GM19328 (cell line): Measurements from ENCODE around the gene POT1.
"Not testable (repeated sequence)": the region's sequence is repeated elsewhere in the genome, so short reads cannot be mapped to it uniquely, and the experiment has no call there.

ENCODE experiments used
- ATAC-seq: cut with Tn5 transposase; IDR thresholded peaks from one replicate; pipeline ENCODE4 v1.9.1; 2021; ENCODE audit warnings: mild to moderate bottlenecking, moderate library complexity; ENCODE audit not compliant: unreplicated experiment

POT1 gene

GRCh38 chr7:124929467-124930172, at the start of gene POT1:
POT1 (minus strand) TSS chr7:124929825; CDS start chr7:124897173, 32,652 bp downstream.
- peak; percentile 100 for ATAC-seq

DNA sequence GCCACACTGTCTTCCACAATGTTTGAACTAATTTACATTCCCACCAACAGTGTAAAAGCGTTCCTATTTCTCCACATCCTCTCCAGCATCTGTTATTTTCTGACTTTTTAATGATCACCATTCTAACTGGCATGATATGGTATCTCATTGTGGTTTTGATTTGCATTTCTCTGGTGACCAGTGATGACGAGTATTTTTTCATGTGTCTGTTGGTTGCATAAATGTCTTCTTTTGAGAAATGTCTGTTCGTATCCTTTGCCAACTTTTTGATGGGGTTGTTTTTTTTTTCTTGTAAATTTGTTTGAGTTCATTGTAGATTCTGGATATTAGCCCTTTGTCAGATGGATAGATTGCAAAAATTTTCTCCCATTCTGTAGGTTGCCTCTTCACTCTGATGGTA, 45.5 kb upstream of the POT1 start:
- not testable (repeated sequence) for ATAC-seq

- no peak for ATAC-seq
Observed at GRCh38 chr7:124965553-124965952, 35.9 kb upstream of the POT1 start.

DNA sequence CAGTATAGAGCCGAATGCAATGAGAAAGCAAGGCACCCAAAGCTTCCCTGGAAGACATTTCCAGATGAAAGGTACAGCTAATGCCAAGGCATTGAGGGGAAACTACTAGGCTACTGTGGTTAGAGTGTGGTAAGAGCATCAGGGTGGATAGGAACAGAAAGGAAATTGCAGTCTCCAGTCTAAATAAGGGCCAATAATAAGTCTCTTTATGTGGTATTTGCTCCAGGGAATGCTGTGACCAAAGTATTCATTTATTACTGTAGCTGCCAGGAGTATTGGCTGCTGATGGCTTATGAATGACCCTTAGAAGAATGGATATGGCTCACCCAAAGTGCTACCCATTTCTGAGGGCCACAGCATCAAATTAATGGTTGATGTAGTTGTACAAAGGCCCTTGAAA, 30.1 kb upstream of the POT1 start:
- ATAC-seq, result no peak

DNA sequence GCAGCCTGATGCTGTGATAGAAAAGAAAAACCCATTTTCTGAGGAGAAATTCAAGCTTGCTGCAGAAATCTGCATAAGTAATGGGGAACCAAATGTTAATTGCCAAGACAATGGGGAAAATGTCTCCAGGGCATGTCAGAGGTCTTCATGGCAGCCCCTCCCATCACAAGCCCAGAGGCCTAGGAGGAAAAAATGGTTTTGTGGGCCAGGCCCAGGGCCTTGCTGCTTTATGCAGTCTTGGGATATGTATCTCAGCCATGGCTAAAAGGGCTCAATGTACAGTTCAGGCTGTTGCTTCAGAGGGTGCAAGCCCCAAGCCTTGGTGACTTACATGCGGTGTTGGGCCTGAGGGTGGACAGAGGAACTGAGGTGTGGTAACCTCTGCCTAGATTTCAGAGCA, 28.3 kb upstream of the POT1 start:
- ATAC-seq, result not testable (repeated sequence)

- no peak for ATAC-seq
Observed at GRCh38 chr7:124956160-124956559, 26.5 kb upstream of the POT1 start.

DNA sequence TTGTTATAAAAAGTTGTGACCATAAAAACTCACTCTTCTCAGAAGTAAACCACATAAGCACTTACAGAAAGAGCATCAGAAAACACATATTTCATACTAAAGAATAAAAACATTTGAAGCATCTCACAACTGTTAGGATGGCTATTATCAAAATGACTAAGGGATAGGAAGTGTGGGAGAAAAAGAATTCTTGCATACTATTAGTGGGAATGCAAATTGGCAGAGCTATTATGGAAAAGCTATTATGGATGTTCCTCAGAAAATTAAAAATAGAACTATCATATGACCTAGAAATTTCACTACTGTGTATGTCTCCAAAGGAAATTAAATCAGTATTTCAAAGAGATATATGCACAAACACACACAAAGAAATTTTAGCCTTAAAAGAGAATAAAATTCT, 25.2 kb upstream of the POT1 start:
- ATAC-seq, result no peak

GRCh38 chr7:124945680-124946079, 16.1 kb upstream of the POT1 start:
- no peak for ATAC-seq

DNA sequence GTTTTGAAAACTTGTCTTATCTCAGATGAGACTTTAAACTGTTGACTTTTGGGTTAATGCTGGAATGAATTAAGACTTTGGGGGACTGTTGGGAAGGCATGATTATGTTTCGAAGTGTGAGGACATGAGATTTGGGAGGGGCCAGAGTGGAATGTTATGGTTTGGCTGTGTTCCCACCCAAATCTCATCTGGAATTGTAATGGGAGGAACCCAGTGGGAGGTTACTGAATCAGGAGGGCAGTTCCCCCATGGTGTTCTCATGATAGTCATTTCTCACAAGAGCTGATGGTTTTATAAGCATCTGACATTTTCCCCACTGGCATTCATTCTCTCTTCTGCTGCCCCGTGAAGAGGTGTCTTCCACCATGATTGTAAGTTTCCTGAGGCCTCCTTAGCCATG, 13.8 kb upstream of the POT1 start:
- ATAC-seq, result no peak

DNA sequence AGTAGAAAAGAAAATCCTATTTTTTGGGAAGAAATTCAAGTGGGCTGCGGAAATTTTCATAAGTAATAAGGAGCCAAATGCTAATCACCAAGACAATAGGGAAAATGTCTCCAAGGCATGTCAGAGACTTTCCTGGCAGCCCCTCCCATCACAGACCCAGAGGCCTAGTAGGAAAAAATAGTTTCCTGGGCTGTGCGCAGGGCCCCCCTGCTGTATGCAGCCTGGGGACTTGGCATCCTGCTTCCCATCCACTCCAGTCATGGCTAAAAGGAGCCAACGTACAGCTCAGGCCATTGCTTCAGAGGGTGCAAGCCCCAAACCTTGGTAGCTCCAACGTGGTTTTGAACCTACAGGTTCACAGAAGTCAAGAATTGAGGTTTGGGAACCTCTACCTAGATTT, 12.8 kb upstream of the POT1 start:
- ATAC-seq, result no peak

GRCh38 chr7:124940306-124940705, 10.7 kb upstream of the POT1 start:
- ATAC-seq, result no peak

GRCh38 chr7:124938128-124938527, 8.5 kb upstream of the POT1 start:
- no peak for ATAC-seq

GRCh38 chr7:124937076-124937475, 7.5 kb upstream of the POT1 start:
- no peak for ATAC-seq

DNA sequence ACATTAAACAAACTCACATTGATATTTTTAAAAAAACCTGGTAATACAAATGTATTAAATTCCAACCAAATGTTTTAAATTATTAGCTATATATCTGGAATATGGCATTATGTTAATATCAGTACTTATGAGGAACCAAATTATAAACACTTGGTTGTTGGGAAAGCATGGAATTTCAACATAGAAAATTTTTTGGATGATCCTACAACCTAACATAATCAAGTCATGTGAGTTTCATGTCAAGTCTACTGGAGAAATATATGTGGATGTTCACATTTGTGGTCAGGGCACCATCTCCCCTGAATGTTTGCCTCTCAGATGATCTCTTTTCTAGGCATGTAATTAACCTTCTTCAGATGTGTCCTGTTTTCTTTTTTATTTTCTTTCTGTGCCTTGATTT, 5.2 kb upstream of the POT1 start:
- no peak for ATAC-seq

- ATAC-seq, result no peak
Observed at GRCh38 chr7:124930655-124931597, 1.3 kb upstream of the POT1 start.

DNA sequence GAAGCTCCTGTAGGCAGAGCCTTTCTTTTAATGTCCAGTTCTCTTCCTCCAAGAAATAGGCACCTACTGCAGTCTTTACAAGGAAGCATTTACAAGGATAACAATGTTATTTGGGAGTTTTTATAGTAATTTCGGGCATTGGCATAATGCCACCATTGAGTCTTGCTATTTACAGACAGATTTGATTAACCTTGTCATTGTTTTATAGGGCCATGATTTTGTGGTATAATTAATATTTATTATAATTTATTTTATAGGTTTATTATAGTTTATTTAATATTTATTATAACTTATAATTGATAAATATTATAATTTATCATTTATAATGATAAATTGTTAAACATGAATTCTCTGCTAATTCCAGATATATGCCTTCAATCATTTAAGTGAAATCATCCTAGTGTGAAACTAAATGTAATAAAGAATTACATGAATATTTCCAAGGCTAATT, 573 bp upstream of the POT1 start:
- no peak for ATAC-seq

DNA sequence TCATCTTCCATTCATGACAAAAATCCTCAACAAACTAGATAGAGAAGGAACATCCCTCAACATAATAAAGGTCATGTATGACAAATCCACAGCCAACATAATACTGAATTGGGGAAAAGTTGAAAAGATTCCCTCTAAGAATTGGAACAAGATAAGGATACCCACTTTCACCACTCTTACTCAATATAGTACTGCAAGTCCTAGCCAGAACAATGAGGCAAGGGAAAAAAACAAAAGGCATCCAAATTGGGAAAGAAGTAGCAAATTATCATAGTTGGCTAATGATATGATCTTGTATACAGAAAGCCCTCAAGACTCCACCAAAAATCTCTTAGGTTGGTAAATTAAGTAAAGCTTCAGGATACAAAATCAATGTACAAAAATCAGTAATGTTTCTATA, 4.7 kb downstream of the POT1 start:
- no peak for ATAC-seq

GRCh38 chr7:124922200-124922599, 7.4 kb downstream of the POT1 start:
- ATAC-seq, result no peak

DNA sequence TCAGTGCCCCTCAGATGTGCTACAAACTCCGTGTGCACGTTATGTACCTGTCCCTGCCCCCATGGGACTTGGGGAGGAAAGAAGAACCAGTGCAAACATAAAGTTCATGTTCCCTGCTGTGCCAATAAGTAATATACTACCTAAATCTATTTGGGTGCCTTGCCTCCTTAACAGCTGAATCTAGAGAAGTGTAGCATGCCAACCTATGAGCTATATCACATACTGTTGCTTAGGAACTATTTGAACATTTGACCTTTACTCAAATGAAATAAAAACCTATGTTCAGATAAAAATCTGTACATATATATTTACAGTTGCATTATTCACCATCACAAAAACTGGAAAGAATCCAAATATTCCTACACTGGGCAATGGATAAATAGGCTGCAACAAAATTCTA, 9.8 kb downstream of the POT1 start:
- no peak for ATAC-seq

GRCh38 chr7:124918662-124919061, 11.0 kb downstream of the POT1 start:
- ATAC-seq, result peak; percentile 56

DNA sequence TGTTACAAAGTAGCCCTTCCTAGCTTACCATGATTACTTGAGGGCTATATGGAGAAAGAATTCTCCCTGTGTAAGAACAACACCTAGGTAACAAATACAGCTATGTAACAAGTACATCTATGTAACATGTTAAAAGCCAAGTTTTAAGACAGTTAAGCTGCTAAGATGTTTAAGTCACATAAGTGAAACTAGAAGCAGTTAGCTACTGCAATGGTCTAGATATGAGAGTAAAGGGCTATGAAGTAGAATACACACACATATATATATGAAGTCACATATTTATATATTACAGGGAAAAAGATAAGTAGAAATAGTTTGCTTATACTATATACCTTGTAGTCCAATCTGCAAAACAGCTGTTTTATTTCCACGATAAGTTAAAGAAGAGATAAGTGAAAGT, 14.4 kb downstream of the POT1 start:
- peak; percentile 40 for ATAC-seq

DNA sequence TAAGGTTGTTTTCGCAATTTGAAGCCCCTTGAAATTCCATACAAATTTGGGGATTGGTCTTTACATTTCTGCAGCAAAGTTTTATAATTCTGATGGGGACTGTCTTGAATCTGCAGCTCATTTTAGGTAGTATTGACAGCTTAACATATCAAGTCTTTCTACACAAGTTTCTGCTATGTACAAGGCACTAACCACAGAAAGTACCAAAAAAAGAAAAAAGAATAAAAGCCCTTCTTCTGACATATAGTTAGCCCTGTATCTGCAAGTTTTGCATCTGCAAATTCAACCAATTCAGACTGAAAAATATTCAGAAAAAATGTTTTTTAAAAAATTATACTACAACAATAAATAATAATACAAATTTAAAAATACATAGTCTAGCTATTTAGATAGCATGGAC, 15.3 kb downstream of the POT1 start:
- ATAC-seq, result peak; percentile 73
